ENCODE results near the gene FNIP2.
"Not testable (repeated sequence)": the region's sequence is repeated elsewhere in the genome, so short reads cannot be mapped to it uniquely, and the experiment has no call there.

FNIP2 gene

GRCh38 chr4:158870626-158871334 lies 102.0 kb downstream of the FNIP2 start:
- DNase-seq (ENCODE audit: low read depth): no peak

GRCh38 chr4:158871335-158871724 lies 102.5 kb downstream of the FNIP2 start:
- DNase-seq (ENCODE audit: low read depth): no peak

- peak; percentile 28 for DNase-seq (ENCODE audit: low read depth)
These were observed 105.1 kb downstream of the FNIP2 start for GRCh38 chr4:158873795-158874401.

DNA sequence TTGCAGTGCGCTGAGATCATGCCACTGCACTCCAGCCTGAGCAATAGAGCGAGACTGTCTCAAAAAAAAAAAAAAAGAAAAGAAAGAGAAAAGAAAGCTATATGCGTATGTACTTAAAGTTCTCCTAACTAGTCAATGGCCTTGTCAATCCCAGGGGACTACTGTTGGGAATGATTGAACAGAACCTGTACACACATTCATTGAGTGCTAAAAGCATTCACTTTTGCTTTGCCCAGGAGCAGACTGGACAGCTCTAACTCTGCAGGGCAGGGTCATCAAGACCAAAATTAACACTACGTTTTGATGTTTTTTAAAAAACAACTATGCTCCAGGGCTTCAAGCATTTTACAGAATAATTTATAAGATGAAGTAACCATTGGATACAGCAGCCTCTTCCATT lies 106.2 kb downstream of the FNIP2 start:
- no peak for DNase-seq (ENCODE audit: low read depth)

DNA sequence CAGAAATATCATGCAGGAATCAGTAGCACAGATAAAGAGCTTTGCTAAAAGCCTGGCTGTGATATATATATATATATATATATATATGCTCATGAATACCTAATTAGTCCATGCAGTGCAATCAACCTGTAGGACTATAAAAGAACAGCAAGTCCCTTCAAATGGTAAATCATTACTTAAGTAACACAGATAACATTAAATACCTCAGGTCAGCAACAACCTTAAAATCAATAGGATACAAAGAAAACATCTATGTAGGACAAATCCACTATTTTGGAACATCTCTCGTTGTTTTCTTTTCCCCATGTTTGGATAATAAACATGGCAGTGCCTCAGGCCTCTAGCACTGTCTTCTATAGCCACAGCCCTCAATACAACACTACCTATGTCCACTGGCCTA lies 106.6 kb downstream of the FNIP2 start:
- no peak for DNase-seq (ENCODE audit: low read depth)

- no peak for DNase-seq (ENCODE audit: low read depth)
These were observed 108.2 kb downstream of the FNIP2 start for GRCh38 chr4:158877069-158877468.

DNA sequence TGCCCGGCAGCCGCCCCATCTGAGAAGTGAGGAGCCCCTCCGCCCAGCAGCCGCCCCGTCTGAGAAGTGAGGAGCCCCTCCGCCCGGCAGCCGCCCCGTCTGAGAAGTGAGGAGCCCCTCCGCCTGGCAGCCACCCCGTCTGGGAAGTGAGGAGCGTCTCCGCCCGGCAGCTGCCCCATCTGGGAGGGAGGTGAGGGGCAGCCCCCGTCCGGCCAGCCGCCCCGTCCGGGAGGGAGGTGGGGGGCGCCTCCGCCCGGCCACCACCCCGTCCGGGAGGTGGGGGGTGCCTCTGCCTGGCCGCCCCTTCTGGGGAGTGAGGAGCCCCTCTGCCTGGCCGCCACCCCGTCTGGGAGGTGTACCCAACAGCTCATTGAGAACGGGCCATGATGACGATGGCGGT lies 113.3 kb downstream of the FNIP2 start:
- DNase-seq (ENCODE audit: low read depth): not testable (repeated sequence)

GRCh38 chr4:158884280-158884679 lies 115.5 kb downstream of the FNIP2 start:
- no peak for DNase-seq (ENCODE audit: low read depth)

DNA sequence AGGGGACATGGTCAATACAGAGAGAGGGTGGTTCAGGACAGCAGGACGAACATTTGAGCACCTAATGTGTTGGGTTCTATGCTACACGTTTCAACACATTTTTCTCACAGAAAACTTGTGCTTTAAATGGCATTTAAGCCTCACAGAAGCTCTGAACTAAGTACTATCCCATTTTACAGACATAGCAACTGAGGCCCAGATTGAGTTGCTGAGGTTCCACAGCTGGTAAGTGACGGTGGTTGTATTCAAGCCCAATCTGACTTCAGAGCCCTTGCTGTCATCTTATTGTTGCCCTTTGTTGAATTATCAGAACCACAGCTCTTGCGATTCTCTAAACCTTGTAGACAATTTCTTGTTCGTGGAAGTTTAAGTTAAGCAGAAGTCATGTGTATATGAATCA lies 116.7 kb downstream of the FNIP2 start:
- no peak for DNase-seq (ENCODE audit: low read depth)

DNA sequence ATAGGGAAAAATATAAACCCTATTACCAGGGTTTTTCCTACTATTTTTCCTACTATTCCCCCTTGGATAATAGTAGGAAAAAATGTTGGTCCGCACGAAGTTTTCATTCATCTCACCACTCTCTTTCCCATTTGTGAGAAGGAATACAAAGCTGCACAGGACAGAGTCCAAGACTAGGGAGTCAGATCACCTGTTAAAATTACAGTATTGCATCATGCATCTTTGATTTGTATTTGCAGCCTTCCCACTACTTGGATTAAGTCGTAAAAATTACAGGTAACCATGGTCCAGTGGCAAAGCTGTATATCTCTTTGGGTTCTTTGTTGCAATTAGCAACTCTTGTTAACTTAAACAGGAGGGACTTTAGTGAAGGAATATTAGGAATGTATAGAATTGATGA lies 121.5 kb downstream of the FNIP2 start:
- DNase-seq (ENCODE audit: low read depth): no peak

DNA sequence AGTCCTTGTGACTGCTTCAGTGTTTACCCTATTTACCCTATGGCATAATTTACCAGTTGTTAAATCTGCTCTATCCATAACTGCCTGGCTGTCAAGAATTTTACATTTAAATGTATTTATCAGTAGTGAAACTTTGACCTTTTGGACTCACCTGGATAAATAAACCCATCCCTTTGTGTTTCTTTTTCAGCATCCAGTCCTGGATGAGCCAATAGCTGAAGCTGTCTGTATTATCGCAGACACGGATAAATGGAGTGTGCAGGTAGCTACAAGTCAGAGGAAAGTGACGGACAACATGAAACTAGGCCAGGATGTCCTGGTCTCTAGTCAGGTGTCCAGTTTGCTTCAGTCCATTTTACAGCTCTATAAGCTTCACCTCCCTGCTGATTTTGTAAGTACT lies 122.4 kb downstream of the FNIP2 start:
- no peak for DNase-seq (ENCODE audit: low read depth)

- DNase-seq (ENCODE audit: low read depth): no peak
These were observed 126.0 kb downstream of the FNIP2 start for GRCh38 chr4:158894826-158895225.

- DNase-seq (ENCODE audit: low read depth): no peak
These were observed 127.2 kb downstream of the FNIP2 start for GRCh38 chr4:158895797-158896576.

DNA sequence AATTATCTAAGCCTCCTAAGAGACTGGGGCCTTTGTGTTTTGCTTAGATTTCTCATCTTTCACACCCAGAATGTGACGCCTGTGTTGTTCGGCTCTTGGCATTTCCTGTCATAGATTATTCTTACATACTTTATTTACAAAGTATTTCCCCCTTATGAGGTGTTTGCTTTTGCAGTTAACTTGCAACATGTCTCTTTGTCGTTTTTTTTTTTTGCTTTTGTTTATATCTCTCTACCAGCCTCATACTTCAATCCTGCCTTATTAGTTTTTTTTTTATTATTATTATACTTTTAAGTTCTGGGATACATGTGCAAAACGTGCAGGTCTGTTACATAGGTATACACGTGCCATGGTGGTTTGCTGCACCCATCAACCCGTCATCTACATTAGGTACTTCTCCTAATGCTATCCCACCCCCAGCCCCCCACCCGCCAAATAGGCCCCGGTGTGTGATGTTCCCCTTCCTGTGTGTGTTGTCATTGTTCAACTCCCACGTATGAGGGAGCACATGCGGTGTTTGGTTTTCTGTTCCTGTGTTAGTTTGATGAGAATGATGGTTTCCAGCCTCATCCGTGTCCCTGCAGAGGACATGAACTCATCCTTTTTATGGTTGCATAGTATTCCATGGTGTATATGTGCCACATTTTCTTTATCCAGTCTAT lies 127.9 kb downstream of the FNIP2 start:
- DNase-seq (ENCODE audit: low read depth): not testable (repeated sequence)

GRCh38 chr4:158900408-158900807 lies 131.6 kb downstream of the FNIP2 start:
- DNase-seq (ENCODE audit: low read depth): not testable (repeated sequence)

GRCh38 chr4:158902280-158903078 lies 133.7 kb downstream of the FNIP2 start:
- DNase-seq (ENCODE audit: low read depth): not testable (repeated sequence)

- no peak for DNase-seq (ENCODE audit: low read depth)
These were observed 134.2 kb downstream of the FNIP2 start for GRCh38 chr4:158903079-158903456.

DNA sequence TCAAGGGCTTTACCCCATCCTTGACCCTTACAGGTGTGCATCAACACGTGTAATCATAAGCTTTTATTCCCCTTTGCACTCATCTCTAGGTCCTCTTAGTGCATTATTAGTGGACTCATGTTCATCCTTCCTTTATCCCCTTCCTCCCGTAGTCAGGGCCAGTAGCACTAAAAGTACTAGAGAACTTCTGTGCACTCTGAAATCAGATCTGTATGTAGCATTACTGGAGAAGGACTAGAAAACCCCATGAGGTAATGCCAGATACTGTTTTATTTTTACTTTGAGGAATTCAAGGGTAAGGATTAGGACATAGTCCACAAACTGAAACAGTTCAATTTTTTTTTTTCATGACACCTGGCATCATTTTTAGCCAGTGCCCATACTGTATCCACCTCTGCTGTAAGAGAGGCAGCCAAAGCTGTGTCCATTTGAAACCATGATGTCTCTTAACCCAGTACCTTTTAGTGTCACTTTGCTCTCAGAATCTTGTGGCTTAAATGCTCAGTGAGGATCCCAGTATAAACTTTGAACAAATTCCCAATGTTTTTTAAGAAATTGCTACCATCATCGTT lies 134.7 kb downstream of the FNIP2 start:
- no peak for DNase-seq (ENCODE audit: low read depth)

- DNase-seq (ENCODE audit: low read depth): no peak
These were observed 136.0 kb downstream of the FNIP2 start for GRCh38 chr4:158904815-158905214.

DNA sequence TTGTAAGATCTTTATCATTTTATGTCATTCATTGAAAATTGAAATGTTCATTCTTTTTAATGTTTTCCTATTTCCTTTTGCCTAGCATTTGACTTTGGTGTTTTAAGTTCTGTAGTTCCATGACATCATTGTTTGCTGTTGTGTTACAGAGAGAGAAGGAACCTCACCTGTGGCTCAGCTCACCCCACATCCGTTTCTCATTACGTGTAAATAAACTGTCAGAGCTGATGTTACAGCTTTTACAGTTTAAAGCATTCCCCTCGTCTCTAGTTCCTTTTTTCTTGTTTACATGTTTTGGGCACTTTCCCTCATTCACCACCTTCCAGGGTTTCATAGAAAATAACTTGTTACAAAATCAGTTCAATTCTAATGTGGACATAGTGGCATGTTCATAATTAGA lies 137.2 kb downstream of the FNIP2 start:
- DNase-seq (ENCODE audit: low read depth): no peak

DNA sequence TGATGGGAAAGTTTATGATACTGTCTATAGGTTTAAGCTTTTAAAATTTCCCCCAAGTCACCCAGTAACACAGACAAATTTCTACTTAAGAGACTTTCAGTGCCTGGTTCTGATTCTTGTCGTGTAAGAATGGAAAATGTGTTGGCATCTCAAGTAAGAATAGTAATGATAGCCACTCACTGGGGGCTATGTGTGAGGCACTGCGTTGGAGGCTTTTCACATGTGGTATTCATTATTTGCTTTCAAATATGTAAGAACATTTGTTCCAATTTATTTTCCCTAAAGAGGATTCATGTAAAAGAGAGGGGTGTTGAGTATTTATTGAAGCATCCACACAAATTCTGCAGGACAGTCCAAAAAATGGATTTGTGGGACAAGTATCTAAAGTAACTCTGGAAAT lies 143.6 kb downstream of the FNIP2 start:
- DNase-seq (ENCODE audit: low read depth): no peak

DNA sequence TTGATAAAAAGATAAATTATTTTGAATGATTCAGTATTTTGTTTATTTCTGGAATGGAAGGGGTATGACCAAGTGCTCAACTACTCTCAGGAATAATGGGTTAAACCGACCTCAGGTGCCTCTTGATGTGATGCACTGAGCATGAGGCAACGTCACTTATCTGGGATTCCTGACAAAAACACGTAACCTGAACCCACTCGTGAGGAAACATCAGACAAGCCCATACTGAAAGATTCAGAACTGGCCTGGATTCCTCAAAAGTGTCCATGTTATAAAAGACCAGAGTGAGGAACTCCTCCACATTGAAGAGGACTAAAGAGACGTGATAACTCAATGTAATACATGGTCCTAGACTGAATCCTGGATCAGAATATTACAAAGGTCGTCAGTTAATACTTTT lies 144.0 kb downstream of the FNIP2 start:
- DNase-seq (ENCODE audit: low read depth): no peak

All from GM04504 (cell line).